Cardiac fibroblast (primary cell): ENCODE data around the gene NCOA1.
"Not testable (repeated sequence)": the region's sequence is repeated elsewhere in the genome, so short reads cannot be mapped to it uniquely, and the experiment has no call there.

Experiments
- DNase-seq, 2 donors: peaks; one replicate each; pipeline versions ENCODE4 v3.0.0 to v3.0.0-alpha.2; 2010; ENCODE audit warnings: low read depth in 2 of 2
- H3K4me3 ChIP-seq, 2 donors: replicated peaks in 1 of 2; 1 replicate in 1 of 2; 2 replicates in 1 of 2; pipeline ENCODE4 v1.5.1; 2011; ENCODE audit warnings: low read depth in 2 of 2, low read length in 2 of 2, mild to moderate bottlenecking in 2 of 2, moderate library complexity in 1 of 2
- CTCF ChIP-seq: IDR thresholded peaks from one replicate; pipeline ENCODE4 v1.5.1; 2011; ENCODE audit warnings: low read depth, mild to moderate bottlenecking, low read length, inconsistent platforms

Gene NCOA1

GRCh38 chr2:24571828-24572442 is 80.9 kb downstream of the NCOA1 start:
- TF ChIP-seq CTCF = no peak
- H3K4me3 ChIP-seq = no peak overlapping the region
- no peak for DNase-seq

- no peak overlapping the region for H3K4me3 ChIP-seq
- no peak for TF ChIP-seq CTCF
- DNase-seq = no peak
These were observed 85.1 kb downstream of the NCOA1 start for GRCh38 chr2:24576146-24576545.

GRCh38 chr2:24576617-24577016 is 85.6 kb downstream of the NCOA1 start:
- TF ChIP-seq CTCF = no peak
- no peak for DNase-seq
- H3K4me3 ChIP-seq = no peak overlapping the region

- TF ChIP-seq CTCF = no peak
- no peak overlapping the region for H3K4me3 ChIP-seq
- DNase-seq = no peak
These were observed 86.4 kb downstream of the NCOA1 start for GRCh38 chr2:24577481-24577880.

GRCh38 chr2:24579053-24579803 is 88.2 kb downstream of the NCOA1 start:
- TF ChIP-seq CTCF = no peak
- no peak for DNase-seq
- H3K4me3 ChIP-seq = no peak overlapping the region

- TF ChIP-seq CTCF = no peak
- H3K4me3 ChIP-seq = no peak overlapping the region
- DNase-seq = no peak
These were observed 89.5 kb downstream of the NCOA1 start for GRCh38 chr2:24580561-24580960.

GRCh38 chr2:24581971-24582370 is 90.9 kb downstream of the NCOA1 start:
- DNase-seq, H3K4me3 ChIP-seq: not testable (repeated sequence)
